Psoas muscle (tissue), 8 donors: Measurements from ENCODE around the gene SYNE2. TPM values are rescaled to one million over a fixed set of nuclear protein-coding genes. Genes with fewer than 3 reads are reported as not detected.

Experiments used
- ATAC-seq, 4 donors: fragments of 200-7000 bp; cut with Tn5 transposase; one replicate each; pipeline ENCODE4 v1.9.1; 2020; ENCODE audit warnings: moderate library complexity in 3 of 4, mild to moderate bottlenecking in 2 of 4
- DNase-seq, 2 donors: peaks; one replicate each; pipeline ENCODE4 v3.0.0-alpha.2; 2020
- H3K27ac ChIP-seq: fragments of 200-600 bp; one replicate; pipeline ENCODE4 v1.8.0; 2022
- H3K27me3 ChIP-seq, 3 donors: fragments of 200-600 bp in 1 of 3; one replicate each; pipeline versions ENCODE4 v1.6.1 to v1.8.0; 2013 to 2022; ENCODE audit warnings: low read length in 2 of 3, mild to moderate bottlenecking in 2 of 3, moderate library complexity in 1 of 3; ENCODE audit not compliant: insufficient read depth in 3 of 3
- H3K36me3 ChIP-seq, 2 donors: fragments of 200-600 bp in 1 of 2; one replicate each; pipeline versions ENCODE4 v1.6.1 to v1.8.0; 2013 to 2022; ENCODE audit warnings: low read depth in 1 of 2, mild to moderate bottlenecking in 1 of 2, moderate library complexity in 1 of 2; ENCODE audit not compliant: insufficient read depth in 1 of 2
- H3K4me1 ChIP-seq: fragments of 200-600 bp; one replicate; pipeline ENCODE4 v1.8.0; 2022
- H3K4me3 ChIP-seq: fragments of 200-600 bp; one replicate; pipeline ENCODE4 v1.8.0; 2022; ENCODE audit warnings: mild to moderate bottlenecking
- H3K9me3 ChIP-seq: fragments of 200-600 bp; one replicate; pipeline ENCODE4 v1.8.0; 2022
- CTCF ChIP-seq: fragments of 200-600 bp; IDR thresholded peaks from one replicate; pipeline ENCODE4 v1.8.0; 2022; ENCODE audit warnings: antibody characterized with exemption
- WGBS, 3 donors: extraction: QIAGEN DNeasy Blood & Tissue Kit; methylation state at CpG; one replicate each; pipeline versions ENCODE4 v1.1.6 to v1.1.7; 2013; 5-methylcytosine and 5-hydroxymethylcytosine counted together
- intact Hi-C, 2 donors: fragments of 100-400 bp; cut with DNase I; formaldehyde crosslinking; loops; one replicate each; pipeline versions ENCODE4 v1.11.0 to v1.14.2; 2022
- polyA plus RNA-seq, 3 donors: library from polyadenylated mRNA; stranded (reverse); fragments of 200-250 nt; gene quantifications; one replicate each; pipeline ENCODE4 v1.2.3, GENCODE V29; 2013
- total RNA-seq, 4 donors: library from RNA; stranded (reverse); fragmentation: NEBNext Ultra II Directional in 2 of 4; extraction: Animal tissue kit (Norgen Biotek cat#: 25700) in 2 of 4; gene quantifications; one replicate each; pipeline versions ENCODE4 v1.2.1 to v1.2.4, GENCODE V29; 2021 to 2023
- donor health status: healthy with polysubstance abuse.
- donor health status: DM: no; HTN: no; CAD: no; lungs with moderate emphysema.
- donor health status: Bipolar disorder and iron deficiency.
- donor health status: healthy.
- donor health status: DM: yes; HTN: yes; CAD: no.
- donor health status: DM: no; HTN: no; CAD: no.
- donor health status: DM: no; HTN: no; CAD: no.
- donor health status: DM: yes; HTN: yes; CAD: no.

SYNE2 gene
- total and polyA plus RNA-seq, 7 donors: 23.0 to 239 (median 150) TPM

GRCh38 chr14:63895510-63895909 lies 42.7 kb downstream of the SYNE2 start:
- no peaks in the 10 kb centered on the region for H3K36me3 ChIP-seq
- TF ChIP-seq CTCF: no peak
- H3K9me3 ChIP-seq: no peaks in the 10 kb centered on the region
- intact Hi-C loops: loop anchor here in 1 of 2 donors (5.0 kb wide), 1 partner anchor 43 kb away; the partner anchor contains the start of gene SYNE2
- H3K4me1 ChIP-seq: peaks cover 49% of the 10 kb centered on the region
- DNase-seq (no peak), ATAC-seq (no peak)
- H3K27me3 ChIP-seq: no peaks in the 10 kb centered on the region
- no peak overlapping the region for H3K4me3 ChIP-seq
- H3K27ac ChIP-seq: no peak overlapping the region

GRCh38 chr14:63896278-63896720 lies 43.5 kb downstream of the SYNE2 start:
- Histone ChIP-seq H3K9me3 (no peaks in the 10 kb centered on the region), H3K4me3 (no peak overlapping the region), H3K36me3 (no peaks in the 10 kb centered on the region), H3K27me3 (no peaks in the 10 kb centered on the region), H3K27ac (peak overlapping the region; percentile 11), H3K4me1 (peaks cover 50% of the 10 kb centered on the region)
- intact Hi-C loops: loop anchor here in 1 of 2 donors (5.0 kb wide), 1 partner anchor 44 kb away; the partner anchor contains the start of gene SYNE2
- ATAC-seq: peak in 3 of 4 donors; percentile 32 to 49 (median 34)
- peak in 1 of 2 donors; percentile 37 for DNase-seq
- no peak for TF ChIP-seq CTCF
- WGBS, 3 donors: 42 to 49% (median 49%) methylated on average over 4 of the region's 4 CpGs

GRCh38 chr14:63897721-63898163 lies 44.9 kb downstream of the SYNE2 start:
- intact Hi-C loops: loop anchor here in 1 of 2 donors (5.0 kb wide), 1 partner anchor 45 kb away; the partner anchor contains the start of gene SYNE2
- DNase-seq: no peak
- 74 to 81% (median 79%) methylated on average over 4 of the region's 4 CpGs for WGBS, 3 donors
- H3K27ac ChIP-seq: peak overlapping the region; percentile 32
- H3K4me3 ChIP-seq: no peak overlapping the region
- no peak for TF ChIP-seq CTCF
- peaks cover 36% of the 10 kb centered on the region for H3K4me1 ChIP-seq
- ATAC-seq: no peak
- H3K36me3 ChIP-seq: no peaks in the 10 kb centered on the region
- H3K27me3 ChIP-seq: no peaks in the 10 kb centered on the region
- H3K9me3 ChIP-seq: no peaks in the 10 kb centered on the region

GRCh38 chr14:63899953-63900352 lies 47.1 kb downstream of the SYNE2 start:
- H3K4me1 ChIP-seq: peaks cover 22% of the 10 kb centered on the region
- H3K36me3 ChIP-seq: no peaks in the 10 kb centered on the region
- no peak for TF ChIP-seq CTCF
- H3K27me3 ChIP-seq: no peaks in the 10 kb centered on the region
- ATAC-seq (no peak), DNase-seq (no peak)
- no peak overlapping the region for H3K4me3 ChIP-seq
- intact Hi-C loops: loop anchor here in 1 of 2 donors (5.0 kb wide), 2 partner anchors 48 to 493 kb away; partner anchors contain the start of gene SYNE2
- no peak overlapping the region for H3K27ac ChIP-seq
- H3K9me3 ChIP-seq: no peaks in the 10 kb centered on the region
- 89 to 97% (median 94%) methylated on average over 2 of the region's 2 CpGs for WGBS, 3 donors
